IMR-90 (cell line): ENCODE measurements around the gene USP24. TPM values are rescaled to one million over a fixed set of nuclear protein-coding genes. Genes with fewer than 3 reads are reported as not detected.

Experiments used
- ATAC-seq: fragments of 200-7000 bp; cut with Tn5 transposase; 2 replicates; pipeline ENCODE4 v1.9.1; 2020; ENCODE audit warnings: low read depth, mild to moderate bottlenecking, moderate library complexity
- BruUV-seq: library from RNA; stranded (reverse); fragments of 400-500 nt; replicated peaks from 2 replicates; lab custom pipeline; 2021; lab: Mats Ljungman, UMichigan
- CTCF ChIA-PET: fragments of 300-600 bp; formaldehyde crosslinking; extraction: SDS; loops from one replicate; lab custom pipeline; 2021; ENCODE audit warnings: antibody characterized with exemption; lab: Yijun Ruan, JAX
- POLR2A ChIA-PET: fragments of 300-600 bp; sonication (Branson Sonifier 250); formaldehyde crosslinking; loops from one replicate; lab custom pipeline; 2022; ENCODE audit warnings: antibody characterized with exemption; ENCODE audit not compliant: unreplicated experiment; lab: Charles Lee
- DNase-seq: peaks from one replicate; pipeline ENCODE4 v3.0.0; 2013
- H2AFZ ChIP-seq: replicated peaks from 2 replicates; pipeline ENCODE3; 2013; ENCODE audit warnings: low read length, mild to moderate bottlenecking; ENCODE audit not compliant: poor library complexity
- H2AK5ac ChIP-seq: 2 replicates; pipeline ENCODE4 v1.6.1; 2013; ENCODE audit warnings: low read depth, low read length, inconsistent platforms
- H2AK9ac ChIP-seq: replicated peaks from 2 replicates; pipeline ENCODE3; 2013; ENCODE audit warnings: mild to moderate bottlenecking, low read depth, low read length, moderate library complexity; ENCODE audit not compliant: poor library complexity
- H2BK120ac ChIP-seq: 2 replicates; pipeline ENCODE4 v1.6.1; 2013; ENCODE audit warnings: low read depth, low read length, inconsistent platforms
- H2BK15ac ChIP-seq: 3 replicates; pipeline ENCODE4 v1.6.1; 2013; ENCODE audit warnings: low read depth, low read length, inconsistent platforms
- H2BK20ac ChIP-seq: 2 replicates; pipeline ENCODE4 v1.6.1; 2013; ENCODE audit warnings: low read depth, mild to moderate bottlenecking, inconsistent platforms, low read length, moderate library complexity
- H2BK5ac ChIP-seq: 2 replicates; pipeline ENCODE4 v1.6.1; 2013; ENCODE audit warnings: mild to moderate bottlenecking, low read depth, low read length, inconsistent platforms; ENCODE audit not compliant: poor library complexity, severe bottlenecking
- H3K14ac ChIP-seq: replicated peaks from 2 replicates; pipeline ENCODE4 v1.6.1; 2013; ENCODE audit warnings: low read depth, low read length, inconsistent platforms
- H3K18ac ChIP-seq: 2 replicates; pipeline ENCODE4 v1.6.1; 2013; ENCODE audit warnings: low read depth, low read length, control low read depth
- H3K23ac ChIP-seq: 2 replicates; pipeline ENCODE4 v1.6.1; 2013; ENCODE audit warnings: low read depth, low read length, inconsistent platforms
- H3K27ac ChIP-seq: 2 replicates; pipeline ENCODE4 v1.5.1; 2013; ENCODE audit warnings: mild to moderate bottlenecking, control low read depth, low read length; ENCODE audit not compliant: insufficient read depth
- H3K27me3 ChIP-seq: 2 replicates; pipeline ENCODE4 v1.6.1; 2013; ENCODE audit warnings: low read length; ENCODE audit not compliant: control insufficient read depth, insufficient read depth
- H3K36me3 ChIP-seq: 2 replicates; pipeline ENCODE4 v1.6.1; 2013; ENCODE audit warnings: low read length, mixed read lengths; ENCODE audit not compliant: control insufficient read depth, insufficient read depth
- H3K4ac ChIP-seq: 2 replicates; pipeline ENCODE4 v1.6.1; 2013; ENCODE audit warnings: low read depth, low read length, inconsistent platforms
- H3K4me1 ChIP-seq: 2 replicates; pipeline ENCODE4 v1.6.1; 2013; ENCODE audit warnings: low read length, mixed read lengths; ENCODE audit not compliant: control insufficient read depth, insufficient read depth
- H3K4me2 ChIP-seq: 2 replicates; pipeline ENCODE4 v1.6.1; 2013; ENCODE audit warnings: low read depth, mild to moderate bottlenecking, control low read depth, low read length, moderate library complexity
- H3K4me3 ChIP-seq: 2 replicates; pipeline ENCODE4 v1.5.1; 2013; ENCODE audit warnings: low read depth, mild to moderate bottlenecking, control low read depth, low read length, moderate library complexity; ENCODE audit not compliant: insufficient read depth
- H3K56ac ChIP-seq: 2 replicates; pipeline ENCODE4 v1.6.1; 2013; ENCODE audit warnings: low read length, inconsistent platforms; ENCODE audit not compliant: insufficient read depth; ENCODE audit errors: extremely low read depth
- H3K79me1 ChIP-seq, 2 experiments: 2 replicates each; pipeline ENCODE4 v1.6.1; 2013; ENCODE audit warnings: low read length in 2 of 2, inconsistent platforms in 1 of 2, low read depth in 1 of 2
- H3K9ac ChIP-seq: 2 replicates; pipeline ENCODE4 v1.6.1; 2013; ENCODE audit warnings: low read depth, low read length, control low read depth
- H3K9me1 ChIP-seq: 2 replicates; pipeline ENCODE4 v1.6.1; 2013; ENCODE audit warnings: low read length, inconsistent platforms; ENCODE audit not compliant: insufficient read depth
- H3K9me3 ChIP-seq: 2 replicates; pipeline ENCODE4 v1.6.1; 2013; ENCODE audit warnings: low read length; ENCODE audit not compliant: control insufficient read depth, insufficient read depth
- H4K20me1 ChIP-seq: 2 replicates; pipeline ENCODE4 v1.6.1; 2013; ENCODE audit warnings: low read length, inconsistent platforms; ENCODE audit not compliant: insufficient read depth
- H4K5ac ChIP-seq: 2 replicates; pipeline ENCODE4 v1.6.1; 2013; ENCODE audit warnings: mild to moderate bottlenecking, low read depth, low read length, control low read depth
- H4K8ac ChIP-seq, 2 experiments: 2 replicates each; pipeline ENCODE4 v1.6.1; 2013; ENCODE audit warnings: low read depth in 2 of 2, low read length in 2 of 2, control low read depth in 1 of 2, inconsistent platforms in 1 of 2
- H4K91ac ChIP-seq: 2 replicates; pipeline ENCODE4 v1.6.1; 2013; ENCODE audit warnings: low read depth, low read length, inconsistent platforms; ENCODE audit not compliant: insufficient read depth
- RCOR1 ChIP-seq: IDR thresholded peaks from 2 replicates; pipeline ENCODE4 v1.6.1; 2012; ENCODE audit warnings: mild to moderate bottlenecking, low read length, improper control_type of control experiment; ENCODE audit not compliant: insufficient replicate concordance
- WGBS, 2 experiments: methylation state at CpG; one replicate each; pipeline versions ENCODE4 v1.1.5 to v1.1.7; 2013; ENCODE audit warnings: missing lambda C conversion rate in 2 of 2; ENCODE audit not compliant: insufficient read length in 1 of 2; ENCODE audit errors: extremely low coverage in 2 of 2; 5-methylcytosine and 5-hydroxymethylcytosine counted together
- dilution Hi-C: fragments of 300-500 bp; cut with HindIII; formaldehyde crosslinking; loops from one replicate; pipeline ENCODE4 v1.14.3; 2018; ENCODE audit warnings: low sequenced_read_pairs; ENCODE audit not compliant: unreplicated experiment
- in situ Hi-C: fragments of 300-500 bp; cut with MboI; formaldehyde crosslinking; loops from 3 replicates; pipeline ENCODE4 v1.14.3; 2019; ENCODE audit warnings: low sequenced_read_pairs, inconsistent platforms, mixed read lengths
- intact Hi-C: fragments of 100-400 bp; cut with micrococcal nuclease; formaldehyde crosslinking; loops from 2 replicates; pipeline ENCODE4 v1.10.0; 2022
- polyA plus RNA-seq, 3 experiments: library from polyadenylated mRNA; depleted of rRNA; stranded (reverse); fragments of >200 nt; gene quantifications; 2 replicates each; pipeline ENCODE4 v1.2.3, GENCODE V29; 2012; ENCODE audit warnings: low replicate concordance in 1 of 3
- total RNA-seq: library from RNA; depleted of rRNA; stranded (reverse); fragments of >200 nt; gene quantifications from 2 replicates; pipeline ENCODE4 v1.2.3, GENCODE V29; 2012

The USP24 gene
- total and polyA plus RNA-seq, 2 of the 4 experiments (the other 2 are of a cell fraction) = 8.4 to 36.7 TPM

DNA sequence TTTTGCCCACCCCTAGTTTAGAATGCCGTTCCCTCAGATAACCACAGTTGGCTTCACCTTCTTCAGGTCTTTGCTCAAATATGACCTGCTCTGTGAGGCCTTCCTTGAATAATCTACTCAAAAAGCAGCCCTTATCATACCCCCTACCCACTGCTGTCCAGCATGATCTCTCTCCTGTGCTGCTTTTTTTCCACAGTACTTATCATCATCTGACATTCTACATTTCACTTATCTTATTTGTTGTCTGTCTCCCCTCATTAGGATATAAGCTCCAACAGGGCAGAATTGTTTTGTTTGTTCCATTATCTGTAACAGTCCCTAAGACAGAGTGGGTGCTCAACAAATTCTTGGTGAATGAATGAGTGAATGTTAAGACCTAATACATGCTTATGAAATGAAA lies 18.1 kb downstream of the USP24 start:
- Histone ChIP-seq H3K9me1 (peaks cover 15% of the 10 kb centered on the region), H4K8ac (no peak overlapping the region), H3K4me3 (no peak overlapping the region), H3K18ac (no peak overlapping the region), H4K5ac (no peak overlapping the region), H3K4me1 (peaks cover 7% of the 10 kb centered on the region), H3K23ac (0 out of 2 replicates have a peak overlapping the region, but pooled peaks have one; percentile 4), H3K4ac (no peak overlapping the region), H2BK20ac (no peak overlapping the region), H3K27me3 (no peaks in the 10 kb centered on the region), H2AK9ac (no peak overlapping the region), H3K79me1 (peaks cover 41 to 64% of the 10 kb centered on the region in 2 experiments), H2AK5ac (no peak overlapping the region), H2BK15ac (no peak overlapping the region), H2AFZ (no peak overlapping the region), H3K4me2 (no peak overlapping the region), H3K9me3 (no peaks in the 10 kb centered on the region), H2BK120ac (no peak overlapping the region), H3K56ac (no peak overlapping the region), H3K36me3 (peaks cover 1% of the 10 kb centered on the region; the same call in 1 of the 2 replicates), H4K91ac (no peak overlapping the region), H3K27ac (no peak overlapping the region), H3K9ac (no peak overlapping the region), H4K20me1 (peaks cover 49% of the 10 kb centered on the region; the same call in 1 of the 2 replicates), H2BK5ac (no peak overlapping the region), H3K14ac (no peak overlapping the region)
- ATAC-seq (no peak), DNase-seq (no peak)
- POLR2A ChIA-PET = no interaction called here
- dilution Hi-C loops = no loop called here
- no TSS peak for BruUV-seq
- 67% methylated on average over 1 of the region's 1 CpG; no CpG with 5 or more reads in 1 of the 2 experiments for WGBS, 2 experiments
- in situ Hi-C loops = no loop called here
- TF ChIP-seq RCOR1 = no peak
- CTCF ChIA-PET = interaction anchor here (0.6 kb wide), 1 partner anchor 13 kb away, joined by 4 read pairs; no protein-coding TSS in a partner anchor
- intact Hi-C loops = no loop called here
